Testis (tissue), 3 donors: ENCODE measurements around the gene FBXW4. TPM values are rescaled to one million over a fixed set of nuclear protein-coding genes. Genes with fewer than 3 reads are reported as not detected.

Source experiments
- DNase-seq: peaks from one replicate; pipeline ENCODE4 v3.0.0-alpha.2; 2019
- H3K27ac ChIP-seq, 2 donors: fragments of 200-600 bp; sonication (generic); one replicate each; pipeline ENCODE4 v1.5.1; 2019
- H3K27me3 ChIP-seq: fragments of 200-600 bp; sonication (generic); one replicate; pipeline ENCODE4 v1.5.1; 2019
- H3K36me3 ChIP-seq: fragments of 200-600 bp; sonication (generic); one replicate; pipeline ENCODE4 v1.5.1; 2017; ENCODE audit warnings: low read depth; ENCODE audit errors: missing control alignments
- H3K4me1 ChIP-seq: fragments of 200-600 bp; sonication (generic); one replicate; pipeline ENCODE4 v1.5.1; 2019
- H3K4me3 ChIP-seq, 2 donors: fragments of 200-600 bp; sonication (generic); one replicate each; pipeline ENCODE4 v1.5.1; 2017 to 2019
- H3K9me3 ChIP-seq: fragments of 200-600 bp; sonication (generic); one replicate; pipeline ENCODE4 v1.5.1; 2017
- POLR2A ChIP-seq: fragments of 450-650 bp; IDR thresholded peaks from one replicate; pipeline ENCODE4 v1.6.1; 2017; ENCODE audit warnings: antibody characterized with exemption, mild to moderate bottlenecking, moderate library complexity
- WGBS, 2 donors: methylation state at CpG; one replicate each; pipeline ENCODE4 v1.1.5; 2018; 5-methylcytosine and 5-hydroxymethylcytosine counted together
- intact Hi-C: fragments of 100-400 bp; cut with DNase I; formaldehyde crosslinking; loops from one replicate; pipeline ENCODE4 v1.15.1; 2023; ENCODE audit warnings: low total_unique reads
- polyA plus RNA-seq: library from polyadenylated mRNA; stranded (reverse); fragments of 350-450 nt; fragmentation: Illumina TruSeq; extraction: RNeasy Lipid Tissue Mini Kit (QIAGEN cat#74804); gene quantifications from one replicate; pipeline ENCODE4 v1.2.3, GENCODE V29; 2014; ENCODE audit warnings: low read depth, low replicate concordance; ENCODE audit not compliant: insufficient read depth
- total RNA-seq, 2 donors: library from RNA; depleted of rRNA; stranded (reverse); fragments of >200 nt; gene quantifications; one replicate each; pipeline ENCODE4 v1.2.3, GENCODE V29; 2016
- TF ChIP-seq, protein P1 (sequence below), 3 experiments: fragments of 450-650 bp in 2 of 3; fragments of 200-600 bp in 1 of 3; sonication (generic) in 1 of 3; IDR thresholded peaks; one replicate each; pipeline ENCODE4 v1.5.1; 2016 to 2019; ENCODE audit warnings: antibody characterized with exemption in 3 of 3, mild to moderate bottlenecking in 2 of 3, moderate library complexity in 1 of 3

The FBXW4 gene
- total and polyA plus RNA-seq, 3 donors from 2014 or later, result 49.0 to 76.1 (median 62.5) TPM

DNA sequence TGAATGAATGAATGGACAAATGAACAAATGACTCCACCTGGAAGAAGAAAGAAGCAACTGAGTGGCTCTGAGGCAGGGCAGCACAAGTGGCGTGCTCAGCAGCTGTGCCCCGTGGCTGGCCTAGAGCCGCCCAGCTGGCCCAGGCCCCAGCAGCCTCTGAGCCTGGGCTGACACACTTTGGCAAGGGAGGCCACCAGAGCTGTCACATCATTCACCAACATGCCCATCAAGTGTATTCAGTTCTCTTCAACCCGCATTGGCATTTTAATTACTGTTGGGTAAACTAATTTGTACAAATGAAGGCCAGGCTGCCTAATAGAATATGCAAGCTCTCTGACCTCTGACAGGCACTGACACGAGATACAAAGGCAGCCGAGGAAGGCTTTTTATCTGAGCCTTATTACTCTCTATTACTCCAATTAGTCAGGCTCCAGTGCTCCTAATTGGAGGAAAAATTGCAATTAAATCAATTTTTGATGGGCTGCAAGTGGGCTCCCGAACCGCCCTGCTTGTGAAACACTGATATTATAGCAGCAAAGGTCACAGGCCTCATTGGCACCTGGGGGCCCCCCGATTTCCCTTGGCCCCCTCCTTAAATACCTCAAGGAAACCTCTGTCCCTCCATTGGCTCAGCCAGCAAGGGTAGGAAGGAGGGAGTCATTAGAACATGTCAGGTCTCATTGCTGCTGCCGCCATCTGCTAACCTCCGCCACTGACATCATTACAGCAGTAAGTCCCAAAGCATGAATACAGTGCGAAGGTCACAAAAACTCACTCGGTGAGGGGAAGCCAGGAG, 64.9 kb downstream of the FBXW4 start:
- Histone ChIP-seq H3K4me1 (peaks cover 8% of the 10 kb centered on the region), H3K9me3 (no peaks in the 10 kb centered on the region), H3K27ac (no peak overlapping the region), H3K4me3 (no peak overlapping the region), H3K36me3 (no peaks in the 10 kb centered on the region), H3K27me3 (no peaks in the 10 kb centered on the region)
- TF ChIP-seq POLR2A, result no peak
- TF ChIP-seq, protein P1, sequence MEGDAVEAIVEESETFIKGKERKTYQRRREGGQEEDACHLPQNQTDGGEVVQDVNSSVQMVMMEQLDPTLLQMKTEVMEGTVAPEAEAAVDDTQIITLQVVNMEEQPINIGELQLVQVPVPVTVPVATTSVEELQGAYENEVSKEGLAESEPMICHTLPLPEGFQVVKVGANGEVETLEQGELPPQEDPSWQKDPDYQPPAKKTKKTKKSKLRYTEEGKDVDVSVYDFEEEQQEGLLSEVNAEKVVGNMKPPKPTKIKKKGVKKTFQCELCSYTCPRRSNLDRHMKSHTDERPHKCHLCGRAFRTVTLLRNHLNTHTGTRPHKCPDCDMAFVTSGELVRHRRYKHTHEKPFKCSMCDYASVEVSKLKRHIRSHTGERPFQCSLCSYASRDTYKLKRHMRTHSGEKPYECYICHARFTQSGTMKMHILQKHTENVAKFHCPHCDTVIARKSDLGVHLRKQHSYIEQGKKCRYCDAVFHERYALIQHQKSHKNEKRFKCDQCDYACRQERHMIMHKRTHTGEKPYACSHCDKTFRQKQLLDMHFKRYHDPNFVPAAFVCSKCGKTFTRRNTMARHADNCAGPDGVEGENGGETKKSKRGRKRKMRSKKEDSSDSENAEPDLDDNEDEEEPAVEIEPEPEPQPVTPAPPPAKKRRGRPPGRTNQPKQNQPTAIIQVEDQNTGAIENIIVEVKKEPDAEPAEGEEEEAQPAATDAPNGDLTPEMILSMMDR (IDR thresholded peaks at IDR 0.05), result no peak
- 85 to 87% methylated on average over 13 of the region's 13 CpGs for WGBS, 2 donors
- intact Hi-C loops, result no loop called here
- no peak for DNase-seq

DNA sequence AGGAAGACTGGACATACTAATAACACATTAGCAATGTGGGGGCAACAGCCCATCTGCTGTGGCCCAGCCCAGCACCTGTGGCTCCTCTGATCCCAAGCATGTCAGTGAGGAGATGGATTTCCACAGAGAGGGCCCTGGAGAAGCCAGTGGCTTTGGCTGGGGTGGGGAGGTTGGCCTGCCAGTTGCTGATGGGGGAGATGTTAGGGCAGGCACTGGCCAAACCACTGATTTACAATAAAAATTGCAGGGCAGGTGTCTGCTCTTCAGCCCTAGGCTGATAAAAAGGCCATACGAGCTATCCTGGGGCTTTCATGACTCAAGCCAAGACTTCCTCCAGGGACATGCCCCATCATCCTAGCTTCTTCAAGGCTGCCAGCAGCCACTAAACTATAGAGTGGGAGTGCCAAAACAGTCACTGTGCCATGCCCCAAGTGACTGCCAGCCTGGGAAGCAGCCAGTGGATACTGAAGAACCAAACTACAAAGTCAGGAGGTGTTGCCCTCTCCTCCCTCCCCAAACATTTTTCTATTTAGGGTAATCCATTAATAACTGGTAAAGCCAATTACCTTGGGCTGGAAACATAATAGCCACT, 69.1 kb downstream of the FBXW4 start:
- no peak for DNase-seq
- H3K9me3 ChIP-seq, result no peaks in the 10 kb centered on the region
- no peaks in the 10 kb centered on the region for H3K36me3 ChIP-seq
- intact Hi-C loops, result no loop called here
- no peak overlapping the region for H3K4me3 ChIP-seq
- TF ChIP-seq POLR2A, result no peak
- TF ChIP-seq, protein P1 (IDR thresholded peaks at IDR 0.05), result no peak
- no peak overlapping the region for H3K27ac ChIP-seq
- no peaks in the 10 kb centered on the region for H3K4me1 ChIP-seq
- H3K27me3 ChIP-seq, result no peaks in the 10 kb centered on the region
- 41 to 75% methylated on average over 1 of the region's 1 CpG for WGBS, 2 donors

DNA sequence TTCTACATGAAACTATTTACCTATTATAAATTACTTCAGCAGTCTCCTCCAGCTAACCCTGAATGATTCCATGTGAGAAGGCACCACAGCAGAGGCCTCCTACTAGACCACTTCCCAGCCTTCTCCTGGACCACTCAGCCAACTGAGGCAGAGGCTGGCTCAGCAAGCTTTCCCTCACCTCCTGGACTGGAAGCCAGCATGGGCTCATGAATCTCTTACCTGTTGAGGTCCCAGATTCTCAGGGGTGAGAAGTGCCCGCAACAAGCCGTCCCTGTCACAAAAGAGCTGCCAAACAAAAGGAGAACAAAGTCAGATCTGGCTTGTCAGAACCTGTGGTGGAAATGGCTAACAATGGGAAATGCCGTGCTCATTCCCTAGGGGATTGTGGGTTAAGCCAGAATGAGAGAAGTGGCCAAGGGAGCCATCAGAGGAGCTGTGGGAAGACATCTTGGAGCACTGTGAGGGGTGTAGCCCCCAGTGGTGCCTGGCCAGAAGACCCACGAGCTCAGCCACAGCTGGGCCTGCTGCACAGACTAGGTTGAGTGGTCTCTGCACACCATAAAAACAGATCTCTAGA, 70.4 kb downstream of the FBXW4 start:
- H3K4me1 ChIP-seq, result no peaks in the 10 kb centered on the region
- H3K27me3 ChIP-seq, result no peaks in the 10 kb centered on the region
- intact Hi-C loops, result no loop called here
- WGBS, 2 donors, result 88 to 90% methylated on average over 4 of the region's 4 CpGs
- no peaks in the 10 kb centered on the region for H3K36me3 ChIP-seq
- no peak for TF ChIP-seq POLR2A
- TF ChIP-seq, protein P1 (IDR thresholded peaks at IDR 0.05), result no peak
- DNase-seq, result no peak
- no peaks in the 10 kb centered on the region for H3K9me3 ChIP-seq
- no peak overlapping the region for H3K27ac ChIP-seq
- no peak overlapping the region for H3K4me3 ChIP-seq

DNA sequence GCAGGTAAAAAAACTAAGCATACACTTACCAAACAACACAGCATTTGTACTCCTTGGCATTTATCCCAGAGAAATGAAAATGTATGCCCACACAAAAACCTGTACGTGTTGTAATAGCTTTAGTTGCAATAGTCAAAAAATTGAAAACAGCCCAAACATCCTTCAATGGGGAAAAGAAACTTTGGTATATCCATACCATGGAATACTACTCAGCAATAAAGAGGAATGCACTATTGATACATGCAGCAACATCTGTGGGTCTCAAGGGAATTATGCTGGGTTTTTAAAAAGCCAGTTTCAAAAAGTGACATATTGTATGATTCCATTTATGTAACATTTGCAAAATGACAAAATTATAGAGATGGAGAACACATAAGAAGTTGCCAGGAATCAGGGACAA, 71.4 kb downstream of the FBXW4 start:
- intact Hi-C loops, result no loop called here
- Histone ChIP-seq H3K4me1 (no peaks in the 10 kb centered on the region), H3K4me3 (no peak overlapping the region), H3K27me3 (no peaks in the 10 kb centered on the region), H3K9me3 (no peaks in the 10 kb centered on the region), H3K27ac (no peak overlapping the region), H3K36me3 (no peaks in the 10 kb centered on the region)
- 56 to 77% methylated on average over 1 of the region's 1 CpG for WGBS, 2 donors
- DNase-seq, result no peak
- TF ChIP-seq POLR2A, result no peak
- TF ChIP-seq, protein P1 (IDR thresholded peaks at IDR 0.05), result no peak
